ENCODE results near the gene KCNMB4.

DNA sequence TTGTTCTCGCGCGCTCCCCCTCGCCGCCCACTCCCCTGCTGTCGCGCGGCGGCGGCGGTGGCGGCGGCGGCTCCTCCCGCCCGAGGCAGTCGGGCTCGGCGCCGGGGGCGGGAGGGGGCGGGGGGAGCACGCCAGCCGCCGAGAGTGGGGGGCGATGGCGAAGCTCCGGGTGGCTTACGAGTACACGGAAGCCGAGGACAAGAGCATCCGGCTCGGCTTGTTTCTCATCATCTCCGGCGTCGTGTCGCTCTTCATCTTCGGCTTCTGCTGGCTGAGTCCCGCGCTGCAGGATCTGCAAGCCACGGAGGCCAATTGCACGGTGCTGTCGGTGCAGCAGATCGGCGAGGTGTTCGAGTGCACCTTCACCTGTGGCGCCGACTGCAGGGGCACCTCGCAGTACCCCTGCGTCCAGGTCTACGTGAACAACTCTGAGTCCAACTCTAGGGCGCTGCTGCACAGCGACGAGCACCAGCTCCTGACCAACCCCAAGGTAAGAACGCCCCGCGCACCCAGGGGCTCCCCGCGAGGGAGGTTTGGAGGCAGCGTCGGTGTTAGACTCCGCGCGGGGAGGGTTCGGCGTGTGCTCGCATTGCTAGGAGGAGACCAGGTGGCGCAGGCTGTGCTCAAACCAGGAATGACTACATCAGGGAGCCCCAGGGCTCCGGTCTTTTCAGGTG lies 629 bp downstream of the KCNMB4 start:
- TF ChIP-seq, protein P1, sequence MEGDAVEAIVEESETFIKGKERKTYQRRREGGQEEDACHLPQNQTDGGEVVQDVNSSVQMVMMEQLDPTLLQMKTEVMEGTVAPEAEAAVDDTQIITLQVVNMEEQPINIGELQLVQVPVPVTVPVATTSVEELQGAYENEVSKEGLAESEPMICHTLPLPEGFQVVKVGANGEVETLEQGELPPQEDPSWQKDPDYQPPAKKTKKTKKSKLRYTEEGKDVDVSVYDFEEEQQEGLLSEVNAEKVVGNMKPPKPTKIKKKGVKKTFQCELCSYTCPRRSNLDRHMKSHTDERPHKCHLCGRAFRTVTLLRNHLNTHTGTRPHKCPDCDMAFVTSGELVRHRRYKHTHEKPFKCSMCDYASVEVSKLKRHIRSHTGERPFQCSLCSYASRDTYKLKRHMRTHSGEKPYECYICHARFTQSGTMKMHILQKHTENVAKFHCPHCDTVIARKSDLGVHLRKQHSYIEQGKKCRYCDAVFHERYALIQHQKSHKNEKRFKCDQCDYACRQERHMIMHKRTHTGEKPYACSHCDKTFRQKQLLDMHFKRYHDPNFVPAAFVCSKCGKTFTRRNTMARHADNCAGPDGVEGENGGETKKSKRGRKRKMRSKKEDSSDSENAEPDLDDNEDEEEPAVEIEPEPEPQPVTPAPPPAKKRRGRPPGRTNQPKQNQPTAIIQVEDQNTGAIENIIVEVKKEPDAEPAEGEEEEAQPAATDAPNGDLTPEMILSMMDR (conservative IDR thresholded peaks at IDR 0.05; ENCODE audit: low read length): no peak
- no peak for TF ChIP-seq EZH2phosphoT487 (IDR thresholded peaks at IDR 0.05; ENCODE audit: borderline replicate concordance, low read depth, low read length)
